HCT116 (cell line): ENCODE measurements around the gene SYCP3. TPM values are rescaled to one million over a fixed set of nuclear protein-coding genes. Genes with fewer than 3 reads are reported as not detected.

ENCODE experiments used
- ATAC-seq: fragments of 200-7000 bp; cut with Tn5 transposase; 2 replicates; pipeline ENCODE4 v1.9.1; 2020; ENCODE audit warnings: mild to moderate bottlenecking, moderate library complexity
- BruUV-seq: library from RNA; stranded (reverse); fragments of 400-500 nt; replicated peaks from 2 replicates; lab custom pipeline; 2021; lab: Mats Ljungman, UMichigan
- CTCF ChIA-PET: fragments of 300-600 bp; sonication (Branson Sonifier 250); formaldehyde crosslinking; loops from one replicate; lab custom pipeline; 2021; ENCODE audit warnings: antibody characterized with exemption; lab: Charles Lee
- POLR2A ChIA-PET: fragments of 300-600, 350-600 bp; sonication (Branson Sonifier 250); formaldehyde crosslinking; loops from one replicate; lab custom pipeline; 2021; ENCODE audit warnings: antibody characterized with exemption; lab: Charles Lee
- RAD21 ChIA-PET, 2 experiments: fragments of 300-600 bp; sonication (Branson Sonifier 250); formaldehyde crosslinking; loops; one replicate each; lab custom pipeline; 2023; ENCODE audit warnings: low total read pairs in 2 of 2; ENCODE audit not compliant: uncharacterized antibody in 2 of 2, unreplicated experiment in 2 of 2, low non-redundant PET in 1 of 2; lab: Charles Lee
- DNase-seq: peaks from one replicate; pipeline ENCODE4 v3.0.0-alpha.2; 2010; ENCODE audit warnings: low read depth, low spot score
- H2AFZ ChIP-seq: fragments of 200-600 bp; shearing (Covaris generic), sonication (generic); 2 replicates; pipeline ENCODE4 v1.6.1; 2017; ENCODE audit warnings: low read depth, mixed run types, mixed read lengths, antibody characterized with exemption, low read length; ENCODE audit not compliant: poor library complexity, severe bottlenecking
- H3K27ac ChIP-seq: 2 replicates; pipeline ENCODE4 v1.5.1; 2012; ENCODE audit warnings: low read depth, low read length
- H3K27me3 ChIP-seq: fragments of 200-600 bp; sonication (generic); 2 replicates; pipeline ENCODE4 v1.6.1; 2016; ENCODE audit warnings: mixed run types, low read length, mixed read lengths; ENCODE audit not compliant: insufficient read depth
- H3K36me3 ChIP-seq, 2 experiments: fragments of 200-500 bp in 1 of 2; fragments of 200-600 bp in 1 of 2; sonication (Bioruptor generic) in 1 of 2; sonication (generic) in 1 of 2; 2 replicates each; pipeline versions ENCODE4 v1.5.1 to v1.6.1; 2014 to 2016; ENCODE audit warnings: low read length in 2 of 2, inconsistent platforms in 1 of 2, mixed read lengths in 1 of 2, mixed run types in 1 of 2; ENCODE audit not compliant: insufficient read depth in 2 of 2, control insufficient read depth in 1 of 2
- H3K4me1 ChIP-seq, 2 experiments: fragments of 200-600 bp in 1 of 2; sonication (generic) in 1 of 2; 2 replicates each; pipeline versions ENCODE4 v1.5.1 to v1.6.1; 2012 to 2017; ENCODE audit warnings: low read length in 2 of 2, inconsistent platforms in 1 of 2, mild to moderate bottlenecking in 1 of 2, mixed read lengths in 1 of 2, mixed run types in 1 of 2, moderate library complexity in 1 of 2; ENCODE audit not compliant: insufficient read depth in 2 of 2, control insufficient read depth in 1 of 2
- H3K4me2 ChIP-seq: fragments of 200-600 bp; sonication (generic); 2 replicates; pipeline ENCODE4 v1.6.1; 2017; ENCODE audit warnings: mixed run types, low read length, mixed read lengths
- H3K4me3 ChIP-seq, 2 experiments: fragments of 200-600 bp in 1 of 2; sonication (generic) in 1 of 2; replicated peaks in 1 of 2; 2 replicates each; pipeline ENCODE4 v1.5.1; 2011 to 2016; ENCODE audit warnings: low read length in 2 of 2, control low read depth in 1 of 2, low read depth in 1 of 2, mild to moderate bottlenecking in 1 of 2, mixed read lengths in 1 of 2, mixed run types in 1 of 2
- H3K79me2 ChIP-seq: fragments of 200-600 bp; sonication (generic); 2 replicates; pipeline ENCODE4 v1.6.1; 2017; ENCODE audit warnings: mild to moderate bottlenecking, mixed run types, low read length, moderate library complexity, mixed read lengths; ENCODE audit not compliant: insufficient read depth
- H3K9ac ChIP-seq: fragments of 200-600 bp; sonication (generic); 2 replicates; pipeline ENCODE4 v1.6.1; 2016; ENCODE audit warnings: low read length, mixed read lengths
- H3K9me2 ChIP-seq: fragments of 200-600 bp; sonication (generic), shearing (Covaris generic); 2 replicates; pipeline ENCODE4 v1.6.1; 2017; ENCODE audit warnings: mixed run types, mild to moderate bottlenecking, moderate library complexity; ENCODE audit not compliant: insufficient read depth
- H3K9me3 ChIP-seq, 2 experiments: fragments of 200-500 bp in 1 of 2; fragments of 200-600 bp in 1 of 2; sonication (Bioruptor generic) in 1 of 2; sonication (generic) in 1 of 2; 2 replicates each; pipeline ENCODE4 v1.6.1; 2014 to 2017; ENCODE audit warnings: low read length in 2 of 2, mixed read lengths in 2 of 2, inconsistent platforms in 1 of 2, low read depth in 1 of 2, mild to moderate bottlenecking in 1 of 2, mixed run types in 1 of 2, moderate library complexity in 1 of 2; ENCODE audit not compliant: control insufficient read depth in 1 of 2, insufficient read depth in 1 of 2
- H4K20me1 ChIP-seq: fragments of 200-600 bp; sonication (generic), shearing (Covaris generic); 2 replicates; pipeline ENCODE4 v1.6.1; 2017; ENCODE audit warnings: mixed run types, mild to moderate bottlenecking, moderate library complexity; ENCODE audit not compliant: insufficient read depth
- CBX3 ChIP-seq: IDR thresholded peaks from 2 replicates; pipeline ENCODE4 v1.6.1; 2012; ENCODE audit warnings: low read depth
- EGR1 ChIP-seq: IDR thresholded peaks from 2 replicates; pipeline ENCODE4 v1.6.1; 2012; ENCODE audit warnings: low read depth
- ELF1 ChIP-seq: IDR thresholded peaks from 2 replicates; pipeline ENCODE4 v1.6.1; 2012; ENCODE audit warnings: low read depth, borderline replicate concordance
- EZH2 ChIP-seq: fragments of 200-600 bp; sonication (generic); IDR thresholded peaks from 2 replicates; pipeline ENCODE4 v1.6.1; 2017; ENCODE audit warnings: antibody characterized with exemption, mixed run types
- POLR2A ChIP-seq: IDR thresholded peaks from 2 replicates; pipeline ENCODE4 v1.7.0; 2011; ENCODE audit warnings: borderline replicate concordance; ENCODE audit not compliant: insufficient read depth, insufficient read length; ENCODE audit errors: extremely low read depth
- SIN3A ChIP-seq: IDR thresholded peaks from 2 replicates; pipeline ENCODE4 v1.6.1; 2012; ENCODE audit warnings: low read depth
- SP1 ChIP-seq: IDR thresholded peaks from 2 replicates; pipeline ENCODE4 v1.6.1; 2012; ENCODE audit warnings: low read depth
- SRF ChIP-seq: IDR thresholded peaks from 2 replicates; pipeline ENCODE4 v1.6.1; 2012; ENCODE audit warnings: low read depth
- TCF7L2 ChIP-seq: IDR thresholded peaks from 2 replicates; pipeline ENCODE4 v1.7.0; 2011; ENCODE audit warnings: borderline replicate concordance, inconsistent platforms; ENCODE audit not compliant: insufficient read depth, insufficient read length; ENCODE audit errors: extremely low read depth
- ZBTB33 ChIP-seq: IDR thresholded peaks from 2 replicates; pipeline ENCODE4 v1.6.1; 2011; ENCODE audit warnings: mild to moderate bottlenecking, low read length, moderate library complexity; ENCODE audit not compliant: insufficient replicate concordance; ENCODE audit errors: extremely low read depth
- ZFX ChIP-seq: fragments of 450-650 bp; IDR thresholded peaks from 2 replicates; pipeline ENCODE4 v1.6.1; 2017
- ZNF274 ChIP-seq: fragments of 200-500 bp; sonication (Bioruptor generic); IDR thresholded peaks from 2 replicates; pipeline ENCODE4 v1.6.1; 2014; ENCODE audit warnings: mild to moderate bottlenecking, low read depth, low read length, inconsistent platforms
- intact Hi-C: fragments of 100-400 bp; cut with micrococcal nuclease; formaldehyde crosslinking; loops from 2 replicates; pipeline ENCODE4 v1.10.0; 2022
- total RNA-seq: library from RNA; stranded (reverse); gene quantifications from one replicate; pipeline ENCODE4 v1.2.1, GENCODE V29; 2021; ENCODE audit not compliant: unreplicated experiment
- TF ChIP-seq, protein P1 (sequence below): IDR thresholded peaks from 2 replicates; pipeline ENCODE4 v1.6.1; 2012; ENCODE audit warnings: low read depth
- TF ChIP-seq, protein P2 (sequence below), 3 experiments: fragments of 200-600 bp in 1 of 3; sonication (generic) in 1 of 3; IDR thresholded peaks in 2 of 3; conservative IDR thresholded peaks in 1 of 3; 2 replicates each; pipeline ENCODE4 v1.5.1; 2012 to 2017; ENCODE audit warnings: low read depth in 2 of 3, low read length in 2 of 3, antibody characterized with exemption in 1 of 3, borderline replicate concordance in 1 of 3, control low read depth in 1 of 3, mild to moderate bottlenecking in 1 of 3, mixed read lengths in 1 of 3, mixed run types in 1 of 3, moderate library complexity in 1 of 3; ENCODE audit not compliant: insufficient read depth in 1 of 3

SYCP3 gene
- total RNA-seq, 1 experiment from 2014 or later, result not detected

- Histone ChIP-seq H3K27me3 (no peaks in the 10 kb centered on the region), H3K27ac (no peak overlapping the region), H3K9me2 (no peaks in the 10 kb centered on the region), H2AFZ (no peak overlapping the region), H3K79me2 (no peaks in the 10 kb centered on the region), H3K9me3 (no peaks in the 10 kb centered on the region), H3K4me3 (no peak overlapping the region), H3K4me1 (no peaks in the 10 kb centered on the region), H3K9ac (no peak overlapping the region), H3K4me2 (no peak overlapping the region), H3K36me3 (peaks cover 0 to 2% of the 10 kb centered on the region in 2 experiments; a peak in 1 of 4 replicates), H4K20me1 (peaks cover 3% of the 10 kb centered on the region; the same call in 1 of the 2 replicates)
- no TSS peak for BruUV-seq
- ChIA-PET POLR2A (no interaction called here), RAD21 (no interaction called here), CTCF (interaction anchor here (1.2 kb wide), 1 partner anchor 9 kb away, joined by 5 read pairs; no protein-coding TSS in a partner anchor)
- intact Hi-C loops, result no loop called here
- no peak for DNase-seq
- no peak for TF ChIP-seq CBX3
- TF ChIP-seq, protein P1, sequence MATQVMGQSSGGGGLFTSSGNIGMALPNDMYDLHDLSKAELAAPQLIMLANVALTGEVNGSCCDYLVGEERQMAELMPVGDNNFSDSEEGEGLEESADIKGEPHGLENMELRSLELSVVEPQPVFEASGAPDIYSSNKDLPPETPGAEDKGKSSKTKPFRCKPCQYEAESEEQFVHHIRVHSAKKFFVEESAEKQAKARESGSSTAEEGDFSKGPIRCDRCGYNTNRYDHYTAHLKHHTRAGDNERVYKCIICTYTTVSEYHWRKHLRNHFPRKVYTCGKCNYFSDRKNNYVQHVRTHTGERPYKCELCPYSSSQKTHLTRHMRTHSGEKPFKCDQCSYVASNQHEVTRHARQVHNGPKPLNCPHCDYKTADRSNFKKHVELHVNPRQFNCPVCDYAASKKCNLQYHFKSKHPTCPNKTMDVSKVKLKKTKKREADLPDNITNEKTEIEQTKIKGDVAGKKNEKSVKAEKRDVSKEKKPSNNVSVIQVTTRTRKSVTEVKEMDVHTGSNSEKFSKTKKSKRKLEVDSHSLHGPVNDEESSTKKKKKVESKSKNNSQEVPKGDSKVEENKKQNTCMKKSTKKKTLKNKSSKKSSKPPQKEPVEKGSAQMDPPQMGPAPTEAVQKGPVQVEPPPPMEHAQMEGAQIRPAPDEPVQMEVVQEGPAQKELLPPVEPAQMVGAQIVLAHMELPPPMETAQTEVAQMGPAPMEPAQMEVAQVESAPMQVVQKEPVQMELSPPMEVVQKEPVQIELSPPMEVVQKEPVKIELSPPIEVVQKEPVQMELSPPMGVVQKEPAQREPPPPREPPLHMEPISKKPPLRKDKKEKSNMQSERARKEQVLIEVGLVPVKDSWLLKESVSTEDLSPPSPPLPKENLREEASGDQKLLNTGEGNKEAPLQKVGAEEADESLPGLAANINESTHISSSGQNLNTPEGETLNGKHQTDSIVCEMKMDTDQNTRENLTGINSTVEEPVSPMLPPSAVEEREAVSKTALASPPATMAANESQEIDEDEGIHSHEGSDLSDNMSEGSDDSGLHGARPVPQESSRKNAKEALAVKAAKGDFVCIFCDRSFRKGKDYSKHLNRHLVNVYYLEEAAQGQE, result no peak
- TF ChIP-seq ZFX, result no peak
- TF ChIP-seq ZNF274, result no peak
- TF ChIP-seq EZH2, result no peak
- TF ChIP-seq POLR2A, result no peak
- TF ChIP-seq ZBTB33, result no peak
- TF ChIP-seq, protein P2, sequence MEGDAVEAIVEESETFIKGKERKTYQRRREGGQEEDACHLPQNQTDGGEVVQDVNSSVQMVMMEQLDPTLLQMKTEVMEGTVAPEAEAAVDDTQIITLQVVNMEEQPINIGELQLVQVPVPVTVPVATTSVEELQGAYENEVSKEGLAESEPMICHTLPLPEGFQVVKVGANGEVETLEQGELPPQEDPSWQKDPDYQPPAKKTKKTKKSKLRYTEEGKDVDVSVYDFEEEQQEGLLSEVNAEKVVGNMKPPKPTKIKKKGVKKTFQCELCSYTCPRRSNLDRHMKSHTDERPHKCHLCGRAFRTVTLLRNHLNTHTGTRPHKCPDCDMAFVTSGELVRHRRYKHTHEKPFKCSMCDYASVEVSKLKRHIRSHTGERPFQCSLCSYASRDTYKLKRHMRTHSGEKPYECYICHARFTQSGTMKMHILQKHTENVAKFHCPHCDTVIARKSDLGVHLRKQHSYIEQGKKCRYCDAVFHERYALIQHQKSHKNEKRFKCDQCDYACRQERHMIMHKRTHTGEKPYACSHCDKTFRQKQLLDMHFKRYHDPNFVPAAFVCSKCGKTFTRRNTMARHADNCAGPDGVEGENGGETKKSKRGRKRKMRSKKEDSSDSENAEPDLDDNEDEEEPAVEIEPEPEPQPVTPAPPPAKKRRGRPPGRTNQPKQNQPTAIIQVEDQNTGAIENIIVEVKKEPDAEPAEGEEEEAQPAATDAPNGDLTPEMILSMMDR (IDR thresholded peaks at IDR 0.05 in 2 of 3, conservative IDR thresholded peaks at IDR 0.05 in 1 of 3; ENCODE audit: borderline replicate concordance in 1 of 3, insufficient read depth in 1 of 3, low read depth in 2 of 3, low read length in 2 of 3), result no peak
- no peak for TF ChIP-seq SIN3A
- TF ChIP-seq TCF7L2, result no peak
- TF ChIP-seq SRF, result no peak
- TF ChIP-seq ELF1, result no peak
- no peak for TF ChIP-seq EGR1
- TF ChIP-seq SP1, result no peak
- no peak for ATAC-seq
These were observed 29.5 kb upstream of the SYCP3 start for GRCh38 chr12:101768781-101769180.
